HG03159 (cell line): ENCODE measurements around the gene BTNL8.

Experiments used
- ATAC-seq: cut with Tn5 transposase; IDR thresholded peaks from one replicate; pipeline ENCODE4 v1.9.1; 2021; ENCODE audit warnings: mild to moderate bottlenecking, moderate library complexity; ENCODE audit not compliant: unreplicated experiment

The BTNL8 gene

GRCh38 chr5:180898621-180899246 lies at the start of gene BTNL8:
BTNL8 (plus strand) TSS chr5:180899159; CDS start chr5:180899311, 152 bp downstream.
- no peak for ATAC-seq

DNA sequence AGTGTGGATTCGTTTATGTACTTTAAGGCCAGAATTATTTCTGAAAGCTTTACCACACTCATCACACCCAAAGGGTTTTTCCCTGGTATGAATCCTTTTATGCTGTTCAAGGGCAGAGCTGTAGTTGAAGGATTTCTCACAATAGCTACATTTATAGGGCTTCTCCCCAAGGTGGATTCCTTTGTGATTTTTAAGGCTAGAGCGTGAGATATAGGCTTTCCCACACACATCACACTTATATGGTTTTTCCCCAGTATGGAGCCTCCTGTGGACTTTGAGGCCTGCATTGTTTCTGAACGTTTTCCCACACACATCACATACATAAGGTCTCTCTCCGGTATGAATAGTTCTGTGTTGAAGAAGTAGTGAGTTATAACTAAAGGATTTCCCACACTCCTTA lies 49.1 kb upstream of the BTNL8 start:
- no peak for ATAC-seq

GRCh38 chr5:180850434-180851078 lies 48.4 kb upstream of the BTNL8 start:
- no peak for ATAC-seq

GRCh38 chr5:180852495-180852894 lies 46.5 kb upstream of the BTNL8 start:
- no peak for ATAC-seq

GRCh38 chr5:180853121-180853847 lies 45.7 kb upstream of the BTNL8 start:
- no peak for ATAC-seq

GRCh38 chr5:180853848-180854176 lies 45.1 kb upstream of the BTNL8 start:
- no peak for ATAC-seq

GRCh38 chr5:180858586-180858985 lies 40.4 kb upstream of the BTNL8 start:
- ATAC-seq = no peak

DNA sequence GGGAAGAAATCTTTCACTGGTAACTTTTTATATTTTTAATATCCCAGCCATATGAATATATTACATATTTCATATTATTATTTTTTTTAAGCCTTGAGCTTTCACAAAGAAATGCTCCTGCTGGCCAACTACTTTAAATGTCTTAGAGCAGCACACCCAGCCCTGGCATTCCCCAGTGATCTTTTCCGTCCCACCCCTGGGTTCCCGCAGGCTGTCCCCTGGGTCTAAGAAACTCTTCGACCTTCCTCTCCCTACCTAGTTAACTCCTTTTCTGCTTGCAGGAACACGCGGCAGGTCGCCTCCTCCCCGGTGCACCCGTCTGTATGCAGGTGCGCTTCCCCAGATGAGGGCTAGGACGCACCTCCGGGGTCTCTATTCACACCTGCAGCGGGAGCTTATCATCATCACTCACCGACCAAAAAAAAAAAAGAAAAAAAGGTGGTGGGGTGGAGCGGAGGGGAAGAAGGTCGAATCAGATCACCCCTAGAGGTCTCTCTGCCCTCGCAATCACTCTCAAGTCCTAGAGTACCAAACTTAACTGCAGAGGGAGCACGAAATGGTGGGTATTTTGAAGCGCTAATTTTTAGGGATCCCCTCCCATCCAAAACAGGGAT lies 38.6 kb upstream of the BTNL8 start:
- peak; percentile 48 for ATAC-seq

DNA sequence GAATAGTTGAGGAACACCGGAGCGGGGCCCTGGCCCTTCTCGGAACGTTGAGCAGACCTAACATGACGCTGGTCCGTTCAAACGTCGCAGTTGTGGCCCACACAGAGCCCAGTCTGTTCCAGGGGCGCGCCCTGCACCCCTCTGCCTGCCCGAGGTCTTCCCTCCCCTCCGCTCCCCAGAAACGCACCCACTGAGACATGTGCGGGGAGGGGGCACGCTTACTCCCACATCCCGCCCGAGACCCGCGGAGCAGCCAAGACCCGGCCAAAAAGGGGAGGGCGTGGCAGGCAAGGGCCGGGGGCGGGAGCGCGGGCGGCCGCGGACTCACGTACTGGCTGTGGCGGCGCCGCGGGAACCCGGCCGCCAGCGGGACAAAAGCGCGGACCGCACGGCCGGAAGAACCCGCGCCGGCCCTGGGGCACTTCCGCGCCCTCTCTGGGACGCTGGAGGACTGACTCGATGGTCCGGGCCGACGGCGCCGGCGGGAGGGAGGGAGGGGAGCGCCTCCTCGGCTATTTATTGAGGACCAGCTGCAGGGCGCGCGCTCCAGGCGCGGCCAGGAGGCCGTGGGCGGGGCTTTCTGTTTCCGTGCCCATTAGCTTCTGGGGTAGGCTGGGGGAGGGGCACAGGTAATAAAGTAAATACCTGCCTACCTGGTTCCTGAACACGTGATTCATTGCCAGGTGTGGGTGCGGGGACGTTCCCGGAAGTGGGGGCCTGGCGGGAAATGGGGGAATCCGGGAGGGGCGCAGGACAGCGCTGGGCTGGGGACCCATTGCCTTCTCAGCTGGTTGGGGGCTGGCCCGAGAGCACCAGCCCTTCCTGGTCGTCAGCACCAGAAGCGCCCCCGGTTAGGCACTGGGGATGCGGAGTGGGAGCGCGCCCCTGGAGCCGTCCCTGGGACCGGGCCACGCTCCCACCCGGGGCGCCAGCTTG lies 37.8 kb upstream of the BTNL8 start, which contains the start of gene ZFP62:
Gene ZFP62 (minus strand): TSS at position 390 of the 936 bp plus-strand sequence. CDS start 57 bp downstream, at position 333.
- peak; percentile 88 for ATAC-seq

- ATAC-seq = no peak
Observed at GRCh38 chr5:180862645-180863044, 36.3 kb upstream of the BTNL8 start.

- ATAC-seq = no peak
Observed at GRCh38 chr5:180865981-180866695, 32.8 kb upstream of the BTNL8 start.

DNA sequence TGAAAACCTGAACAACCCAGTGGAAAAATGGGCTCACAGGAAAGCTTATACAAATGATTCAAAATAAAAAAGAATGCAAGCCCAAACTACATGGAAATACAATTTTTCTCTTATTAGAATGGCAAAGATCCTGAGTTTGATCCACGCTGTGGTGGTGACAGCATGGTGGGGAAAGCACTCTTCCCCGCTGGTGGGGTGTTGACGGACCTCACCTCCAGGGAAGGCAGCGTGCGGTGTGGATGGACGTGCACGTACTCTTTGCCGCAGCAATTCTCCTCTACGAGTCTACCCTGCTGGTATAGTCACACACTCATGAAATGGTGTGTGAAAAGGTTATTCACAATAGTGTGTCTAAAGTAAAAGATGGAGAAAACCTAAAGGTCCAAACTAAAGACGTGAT lies 32.0 kb upstream of the BTNL8 start:
- ATAC-seq = no peak

DNA sequence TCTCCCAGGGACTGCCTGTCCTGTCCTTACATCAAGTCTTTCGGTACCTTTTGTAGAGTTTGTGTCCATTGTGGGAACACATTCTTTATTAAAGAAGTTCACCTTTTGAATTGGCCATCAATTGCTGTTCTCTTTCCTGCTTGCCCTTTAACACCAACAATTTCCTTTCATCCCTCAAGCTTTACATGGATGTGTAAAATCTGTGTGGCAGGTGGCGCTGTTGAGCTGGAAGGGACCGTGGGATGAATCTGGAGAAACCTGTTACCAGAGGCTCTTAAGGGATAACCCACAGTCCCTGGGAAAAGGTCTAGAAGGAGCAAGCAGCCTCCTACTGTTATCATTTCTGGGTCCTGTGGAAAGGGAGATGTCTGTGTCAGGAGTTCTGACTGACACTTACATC lies 30.0 kb upstream of the BTNL8 start:
- no peak for ATAC-seq

DNA sequence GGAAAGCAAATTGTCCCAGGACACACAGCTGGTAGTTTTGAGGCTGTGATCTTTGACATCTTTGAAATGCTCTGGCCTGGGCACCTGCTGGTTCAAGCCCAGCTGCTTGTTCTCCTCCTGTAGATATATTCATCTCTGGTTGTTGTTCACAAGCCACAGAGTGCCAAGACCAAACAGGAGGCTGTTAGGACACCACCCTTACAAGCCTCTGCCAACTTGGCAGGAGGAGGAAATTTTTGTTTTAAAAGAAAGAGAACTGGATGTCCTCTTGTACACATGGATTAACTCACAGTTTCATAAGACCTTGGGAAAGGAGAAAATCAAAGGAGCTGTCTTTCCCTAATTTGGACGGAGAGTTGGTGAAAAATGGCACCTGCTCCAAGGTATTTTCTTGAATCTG lies 29.4 kb upstream of the BTNL8 start:
- no peak for ATAC-seq

DNA sequence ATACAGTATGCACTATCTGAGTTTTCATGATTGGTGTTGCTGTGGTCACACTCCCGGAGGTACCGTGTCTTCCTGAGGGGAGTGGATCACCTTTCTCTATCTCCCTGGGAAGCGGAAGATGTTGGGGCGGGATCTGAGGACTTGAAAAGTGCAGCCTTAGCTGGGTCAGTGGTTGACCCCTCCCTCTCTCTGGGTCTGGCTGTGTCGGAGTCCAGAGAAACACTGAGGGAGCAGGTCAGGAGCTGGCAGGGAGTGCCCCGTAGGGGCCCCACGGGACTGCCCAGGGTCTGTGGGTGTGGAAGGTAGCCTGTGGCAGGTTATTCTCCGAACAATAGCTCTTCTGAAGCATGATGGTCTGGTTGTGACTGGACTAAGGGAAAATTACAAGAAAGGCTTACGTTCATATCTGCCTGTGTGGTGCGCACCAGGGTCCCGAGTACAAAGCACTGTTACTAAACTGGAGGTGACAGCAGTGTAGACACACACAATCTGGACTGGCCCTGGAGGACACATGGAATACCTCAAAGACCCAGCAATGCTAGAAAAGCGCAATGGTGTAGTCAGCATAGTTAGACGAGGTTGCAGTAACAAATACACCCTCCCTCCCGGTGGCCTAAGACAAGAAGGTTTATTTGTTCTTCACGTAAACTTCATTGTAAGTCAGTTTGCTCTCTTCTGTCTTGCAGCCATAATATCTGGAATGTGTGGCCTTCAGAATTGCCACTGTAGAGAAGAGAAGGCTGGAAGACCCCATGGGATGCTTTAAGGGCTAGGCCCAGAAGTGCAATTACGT lies 28.5 kb upstream of the BTNL8 start:
- ATAC-seq = no peak

DNA sequence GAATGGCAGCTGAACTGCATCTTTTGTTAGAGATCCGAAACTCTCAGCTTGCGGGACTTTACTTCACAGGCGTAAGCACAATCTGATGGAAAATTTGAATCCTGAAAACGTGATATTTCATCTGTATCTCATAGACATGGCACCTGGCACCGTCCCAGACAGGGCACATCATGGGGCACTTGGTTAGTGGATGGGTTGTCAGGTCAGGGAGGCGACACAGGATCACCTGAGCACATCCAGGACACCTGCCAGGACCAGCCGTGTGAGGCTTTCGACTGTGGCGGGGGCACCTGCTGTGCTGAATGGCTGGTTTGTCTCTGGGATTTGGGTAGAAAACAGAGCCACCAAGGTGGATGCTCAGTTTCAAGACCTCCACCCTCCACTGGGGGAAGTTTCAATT lies 26.5 kb upstream of the BTNL8 start:
- ATAC-seq = no peak

DNA sequence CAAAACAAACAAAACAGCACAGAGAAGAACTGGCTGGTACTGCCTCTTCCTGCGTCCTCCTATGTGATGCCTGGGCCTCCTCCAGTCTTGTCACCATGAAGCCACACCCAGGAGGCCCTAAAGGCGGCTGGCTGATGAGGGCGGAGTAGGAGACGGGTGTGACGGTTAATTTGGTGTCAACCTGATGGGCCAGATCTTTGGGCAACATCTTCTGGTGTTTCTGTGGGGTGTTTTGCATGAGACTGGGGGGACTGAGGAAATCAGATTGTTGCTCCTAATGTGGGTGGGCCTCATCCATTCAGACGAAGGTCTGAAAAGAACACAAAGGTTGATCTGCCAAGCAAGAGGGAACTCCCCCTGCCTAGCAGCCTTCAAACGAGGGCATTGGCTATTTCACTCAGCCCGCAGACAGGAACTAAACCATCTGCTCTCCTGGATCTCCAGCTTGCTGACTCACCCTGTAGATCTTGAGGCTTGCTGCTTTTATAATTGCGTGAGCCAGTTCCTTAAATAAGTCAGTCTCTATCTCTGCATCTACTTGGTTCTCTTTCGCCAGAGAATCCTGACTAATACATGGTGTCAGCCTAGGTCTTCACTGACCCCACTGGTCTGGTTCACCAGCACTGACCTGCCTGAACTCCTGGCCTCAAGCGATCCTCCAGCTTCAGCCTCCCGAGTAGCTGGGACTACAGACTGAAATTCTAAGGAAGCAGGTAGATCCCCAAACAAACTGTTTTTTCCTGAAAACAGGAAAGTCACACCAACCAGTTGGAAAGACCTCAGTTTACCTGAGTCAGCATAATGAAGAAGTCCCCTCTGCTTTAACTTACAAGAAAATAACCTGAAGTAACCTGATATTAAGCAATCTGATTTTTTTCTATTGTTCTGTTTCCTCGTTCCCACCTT lies 25.1 kb upstream of the BTNL8 start:
- ATAC-seq = peak; percentile 56
